Panc1 (cell line): ENCODE measurements around the gene FAM241B.

Source experiments
- SIN3A ChIP-seq: IDR thresholded peaks from 2 replicates; pipeline ENCODE4 v1.6.1; 2012; ENCODE audit warnings: low read depth, mild to moderate bottlenecking, low read length, moderate library complexity, borderline replicate concordance; ENCODE audit not compliant: insufficient read depth
- TF ChIP-seq, protein P1 (sequence below): fragments of 450-650 bp; IDR thresholded peaks from 2 replicates; pipeline ENCODE4 v1.5.1; 2017; ENCODE audit warnings: mild to moderate bottlenecking

DNA sequence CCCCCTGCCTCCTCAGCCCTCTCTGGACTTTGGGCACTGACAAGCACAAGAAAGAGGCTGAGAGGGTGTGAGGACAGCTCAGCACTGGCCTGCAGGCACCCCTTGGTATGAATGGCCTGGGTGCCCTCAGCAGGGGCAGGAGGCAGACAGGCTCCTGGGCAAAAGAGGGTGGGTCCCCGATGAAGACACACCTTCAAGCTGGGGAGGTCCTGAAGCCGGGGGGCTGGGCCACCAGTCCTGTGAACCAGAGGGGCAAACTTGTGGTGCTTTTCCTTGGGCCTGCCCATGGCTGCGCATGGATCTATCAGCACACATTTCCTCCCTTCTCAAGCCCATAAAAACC lies 22.8 kb downstream of the FAM241B start:
- TF ChIP-seq, protein P1, sequence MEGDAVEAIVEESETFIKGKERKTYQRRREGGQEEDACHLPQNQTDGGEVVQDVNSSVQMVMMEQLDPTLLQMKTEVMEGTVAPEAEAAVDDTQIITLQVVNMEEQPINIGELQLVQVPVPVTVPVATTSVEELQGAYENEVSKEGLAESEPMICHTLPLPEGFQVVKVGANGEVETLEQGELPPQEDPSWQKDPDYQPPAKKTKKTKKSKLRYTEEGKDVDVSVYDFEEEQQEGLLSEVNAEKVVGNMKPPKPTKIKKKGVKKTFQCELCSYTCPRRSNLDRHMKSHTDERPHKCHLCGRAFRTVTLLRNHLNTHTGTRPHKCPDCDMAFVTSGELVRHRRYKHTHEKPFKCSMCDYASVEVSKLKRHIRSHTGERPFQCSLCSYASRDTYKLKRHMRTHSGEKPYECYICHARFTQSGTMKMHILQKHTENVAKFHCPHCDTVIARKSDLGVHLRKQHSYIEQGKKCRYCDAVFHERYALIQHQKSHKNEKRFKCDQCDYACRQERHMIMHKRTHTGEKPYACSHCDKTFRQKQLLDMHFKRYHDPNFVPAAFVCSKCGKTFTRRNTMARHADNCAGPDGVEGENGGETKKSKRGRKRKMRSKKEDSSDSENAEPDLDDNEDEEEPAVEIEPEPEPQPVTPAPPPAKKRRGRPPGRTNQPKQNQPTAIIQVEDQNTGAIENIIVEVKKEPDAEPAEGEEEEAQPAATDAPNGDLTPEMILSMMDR = no peak
- no peak for TF ChIP-seq SIN3A
